NCI-H446 treated with DMSO at 0.1 percent for 48 hours (cell line): ENCODE measurements around the gene BPIFB2.

Source experiments
- DNase-seq: peaks from one replicate; lab custom pipeline; 2025; lab: John Stamatoyannopoulos, UW

The BPIFB2 gene

GRCh38 chr20:33020278-33021161, 13.0 kb downstream of the BPIFB2 start:
- DNase-seq = no peak

GRCh38 chr20:33021879-33022278, 14.4 kb downstream of the BPIFB2 start:
- no peak for DNase-seq

GRCh38 chr20:33022289-33022688, 14.8 kb downstream of the BPIFB2 start:
- no peak for DNase-seq

GRCh38 chr20:33022694-33023438, 15.4 kb downstream of the BPIFB2 start:
- DNase-seq = no peak

GRCh38 chr20:33023439-33024242, 16.1 kb downstream of the BPIFB2 start:
- DNase-seq = no peak

GRCh38 chr20:33024243-33024560, 16.7 kb downstream of the BPIFB2 start:
- no peak for DNase-seq

- DNase-seq = no peak
Measured at GRCh38 chr20:33024609-33025317, 17.3 kb downstream of the BPIFB2 start.

GRCh38 chr20:33025318-33025876, 17.9 kb downstream of the BPIFB2 start:
- DNase-seq = no peak

- no peak for DNase-seq
Measured at GRCh38 chr20:33026072-33026778, 18.7 kb downstream of the BPIFB2 start.

- no peak for DNase-seq
Measured at GRCh38 chr20:33026779-33027759, 19.6 kb downstream of the BPIFB2 start.

- no peak for DNase-seq
Measured at GRCh38 chr20:33027769-33028751, 20.6 kb downstream of the BPIFB2 start.

- no peak for DNase-seq
Measured at GRCh38 chr20:33028875-33029274, 21.4 kb downstream of the BPIFB2 start.

GRCh38 chr20:33030076-33030475, 22.6 kb downstream of the BPIFB2 start:
- no peak for DNase-seq

GRCh38 chr20:33030569-33030968, 23.1 kb downstream of the BPIFB2 start:
- no peak for DNase-seq

GRCh38 chr20:33031531-33031930, 24.0 kb downstream of the BPIFB2 start, which contains the start of gene BPIFB6:
Gene BPIFB6 (plus strand): TSS chr20:33031648. CDS start chr20:33031648, 0 bp downstream.
- DNase-seq = no peak

GRCh38 chr20:33032555-33032954, 25.1 kb downstream of the BPIFB2 start:
- no peak for DNase-seq

GRCh38 chr20:33033381-33033780, 25.9 kb downstream of the BPIFB2 start:
- DNase-seq = no peak

GRCh38 chr20:33034115-33034514, 26.6 kb downstream of the BPIFB2 start:
- no peak for DNase-seq
